ENCODE measurements around the gene ANKRD6. TPM values are rescaled to one million over a fixed set of nuclear protein-coding genes. Genes with fewer than 3 reads are reported as not detected.

Gene ANKRD6
- total RNA-seq, 2 experiments from 2014 or later = 2.4 to 7.0 TPM

DNA sequence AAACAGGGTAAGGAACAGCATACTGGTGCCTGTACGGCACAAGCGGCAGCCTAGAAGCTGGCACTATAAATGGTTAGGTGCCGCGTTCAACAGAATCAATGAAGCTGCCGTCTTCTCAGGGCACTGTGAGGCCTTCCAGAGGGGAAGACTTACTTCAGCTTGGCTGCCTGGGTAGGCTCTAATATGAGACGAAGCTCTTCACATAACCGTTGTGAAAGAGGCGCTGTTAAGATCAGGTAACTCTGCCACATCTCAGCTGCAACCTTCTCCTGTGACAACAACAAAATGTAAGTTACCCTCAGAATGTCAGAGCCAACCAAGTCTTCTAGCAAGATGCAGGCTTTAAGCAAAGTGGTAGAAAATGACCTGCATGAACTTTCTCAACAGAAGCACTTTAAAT, 217.6 kb downstream of the ANKRD6 start:
- no TSS peak for BruUV-seq (replicated peaks)
- POLR2A ChIA-PET = interaction anchor here (0.5 to 1.1 kb wide), 3 partner anchors 13 to 123 kb away, joined by 3 to 5 read pairs (median 3); partner anchors contain the start of gene LYRM2
- intact Hi-C loops (cut with micrococcal nuclease; ENCODE audit: unreplicated experiment) = no loop called here
- no peak overlapping the region for H3K27ac ChIP-seq (ENCODE audit: low read depth, low read length, poor library complexity, severe bottlenecking)
- H2AFZ ChIP-seq (ENCODE audit: low read length) = no peak overlapping the region
- H3K36me3 ChIP-seq (ENCODE audit: insufficient read depth, low read length) = peaks cover 97% of the 10 kb centered on the region
- TF ChIP-seq EZH2phosphoT487 (IDR thresholded peaks at IDR 0.05; ENCODE audit: borderline replicate concordance, low read depth, low read length) = no peak
- TF ChIP-seq, protein P1, sequence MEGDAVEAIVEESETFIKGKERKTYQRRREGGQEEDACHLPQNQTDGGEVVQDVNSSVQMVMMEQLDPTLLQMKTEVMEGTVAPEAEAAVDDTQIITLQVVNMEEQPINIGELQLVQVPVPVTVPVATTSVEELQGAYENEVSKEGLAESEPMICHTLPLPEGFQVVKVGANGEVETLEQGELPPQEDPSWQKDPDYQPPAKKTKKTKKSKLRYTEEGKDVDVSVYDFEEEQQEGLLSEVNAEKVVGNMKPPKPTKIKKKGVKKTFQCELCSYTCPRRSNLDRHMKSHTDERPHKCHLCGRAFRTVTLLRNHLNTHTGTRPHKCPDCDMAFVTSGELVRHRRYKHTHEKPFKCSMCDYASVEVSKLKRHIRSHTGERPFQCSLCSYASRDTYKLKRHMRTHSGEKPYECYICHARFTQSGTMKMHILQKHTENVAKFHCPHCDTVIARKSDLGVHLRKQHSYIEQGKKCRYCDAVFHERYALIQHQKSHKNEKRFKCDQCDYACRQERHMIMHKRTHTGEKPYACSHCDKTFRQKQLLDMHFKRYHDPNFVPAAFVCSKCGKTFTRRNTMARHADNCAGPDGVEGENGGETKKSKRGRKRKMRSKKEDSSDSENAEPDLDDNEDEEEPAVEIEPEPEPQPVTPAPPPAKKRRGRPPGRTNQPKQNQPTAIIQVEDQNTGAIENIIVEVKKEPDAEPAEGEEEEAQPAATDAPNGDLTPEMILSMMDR (conservative IDR thresholded peaks at IDR 0.05; ENCODE audit: low read length) = no peak
- H3K4me3 ChIP-seq (ENCODE audit: low read depth, low read length, poor library complexity, severe bottlenecking) = no peak overlapping the region
- no peak overlapping the region for H3K4me2 ChIP-seq (ENCODE audit: low read length)
- no peaks in the 10 kb centered on the region for H3K4me1 ChIP-seq (ENCODE audit: insufficient read depth, low read length, poor library complexity, severe bottlenecking)
- no peaks in the 10 kb centered on the region for H3K79me2 ChIP-seq (ENCODE audit: insufficient read depth, low read depth, low read length)
- H4K20me1 ChIP-seq (ENCODE audit: insufficient read depth, low read length) = no peaks in the 10 kb centered on the region
- DNase-seq (ENCODE audit: low spot score) = no peak
- H3K9me3 ChIP-seq (ENCODE audit: low read length) = no peaks in the 10 kb centered on the region
- no peaks in the 10 kb centered on the region for H3K9me2 ChIP-seq (ENCODE audit: insufficient read depth, low read length)
- CTCF ChIA-PET (ENCODE audit: unreplicated experiment) = no interaction called here

DNA sequence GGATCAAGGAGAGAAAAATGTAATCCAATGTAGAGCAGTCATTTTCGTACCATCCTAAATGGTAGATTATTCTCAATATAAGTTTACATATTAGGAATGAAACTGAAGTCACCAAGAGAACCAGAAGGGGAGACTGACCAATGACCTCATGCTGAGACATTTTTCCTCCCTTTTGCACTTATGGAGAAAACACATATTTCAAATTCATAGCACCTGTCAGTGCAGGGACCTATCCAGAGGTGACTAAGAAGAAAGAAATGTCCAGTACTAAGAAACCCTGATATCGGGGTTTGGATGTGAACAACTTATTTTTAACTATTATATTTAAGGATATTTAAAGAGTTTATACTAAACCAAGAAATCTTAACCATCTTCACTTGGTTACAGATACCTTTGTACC, 222.2 kb downstream of the ANKRD6 start:
- ChIA-PET POLR2A (interaction anchor here (0.6 to 1.2 kb wide), 2 partner anchors 16 to 304 kb away, joined by 3 read pairs; partner anchors contain the start of gene LYRM2), CTCF (ENCODE audit: unreplicated experiment) (no interaction called here)
- Histone ChIP-seq H3K4me3 (ENCODE audit: low read depth, low read length, poor library complexity, severe bottlenecking) (no peak overlapping the region), H3K9me3 (ENCODE audit: low read length) (no peaks in the 10 kb centered on the region), H3K4me2 (ENCODE audit: low read length) (no peak overlapping the region), H2AFZ (ENCODE audit: low read length) (no peak overlapping the region), H3K4me1 (ENCODE audit: insufficient read depth, low read length, poor library complexity, severe bottlenecking) (no peaks in the 10 kb centered on the region), H3K9me2 (ENCODE audit: insufficient read depth, low read length) (no peaks in the 10 kb centered on the region), H3K79me2 (ENCODE audit: insufficient read depth, low read depth, low read length) (no peaks in the 10 kb centered on the region), H3K27ac (ENCODE audit: low read depth, low read length, poor library complexity, severe bottlenecking) (no peak overlapping the region), H3K36me3 (ENCODE audit: insufficient read depth, low read length) (peaks cover 95% of the 10 kb centered on the region), H4K20me1 (ENCODE audit: insufficient read depth, low read length) (no peaks in the 10 kb centered on the region)
- intact Hi-C loops (cut with micrococcal nuclease; ENCODE audit: unreplicated experiment) = no loop called here
- DNase-seq (ENCODE audit: low spot score) = no peak
- no peak for TF ChIP-seq EZH2phosphoT487 (IDR thresholded peaks at IDR 0.05; ENCODE audit: borderline replicate concordance, low read depth, low read length)
- TF ChIP-seq, protein P1 (conservative IDR thresholded peaks at IDR 0.05; ENCODE audit: low read length) = no peak
- no TSS peak for BruUV-seq (replicated peaks)

DNA sequence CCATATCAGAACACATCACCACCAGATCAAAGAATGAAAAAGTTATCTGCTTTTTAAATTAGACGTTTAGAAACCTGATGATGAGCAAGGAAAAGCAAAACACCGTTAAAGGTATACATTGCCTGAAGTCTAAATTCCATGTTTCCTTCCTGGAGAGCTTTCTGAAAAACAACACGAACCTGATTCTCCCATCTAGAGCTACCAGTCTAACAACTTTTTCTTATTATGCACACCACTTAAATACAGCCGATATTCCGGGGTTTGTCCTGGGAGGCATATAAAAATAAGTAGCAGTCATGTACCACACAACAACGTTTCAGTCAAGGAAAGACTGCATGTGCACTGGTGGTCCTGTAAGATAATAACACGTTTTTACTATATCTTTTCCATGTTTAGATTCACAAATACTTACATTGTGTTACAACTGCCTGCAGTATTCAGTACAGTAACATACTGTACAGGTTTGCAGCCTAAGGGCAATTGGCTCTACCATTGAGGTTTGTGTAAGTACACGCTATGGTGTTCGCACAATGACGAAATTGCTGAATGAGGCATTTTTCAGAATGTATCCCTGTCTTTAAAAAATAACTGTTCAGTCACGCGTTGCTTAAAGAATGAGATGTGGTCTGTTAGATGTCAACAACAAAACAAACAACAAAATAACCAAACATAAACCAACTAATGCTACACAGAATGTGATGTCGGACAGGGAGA, 224.7 kb downstream of the ANKRD6 start:
- peaks cover 97% of the 10 kb centered on the region for H3K36me3 ChIP-seq (ENCODE audit: insufficient read depth, low read length)
- no peaks in the 10 kb centered on the region for H3K4me1 ChIP-seq (ENCODE audit: insufficient read depth, low read length, poor library complexity, severe bottlenecking)
- H2AFZ ChIP-seq (ENCODE audit: low read length) = no peak overlapping the region
- intact Hi-C loops (cut with micrococcal nuclease; ENCODE audit: unreplicated experiment) = no loop called here
- no peak overlapping the region for H3K27ac ChIP-seq (ENCODE audit: low read depth, low read length, poor library complexity, severe bottlenecking)
- H3K4me2 ChIP-seq (ENCODE audit: low read length) = no peak overlapping the region
- no peaks in the 10 kb centered on the region for H4K20me1 ChIP-seq (ENCODE audit: insufficient read depth, low read length)
- ChIA-PET POLR2A (no interaction called here), CTCF (ENCODE audit: unreplicated experiment) (no interaction called here)
- H3K9me2 ChIP-seq (ENCODE audit: insufficient read depth, low read length) = no peaks in the 10 kb centered on the region
- no TSS peak for BruUV-seq (replicated peaks)
- DNase-seq (ENCODE audit: low spot score) = no peak
- H3K4me3 ChIP-seq (ENCODE audit: low read depth, low read length, poor library complexity, severe bottlenecking) = no peak overlapping the region
- no peaks in the 10 kb centered on the region for H3K79me2 ChIP-seq (ENCODE audit: insufficient read depth, low read depth, low read length)
- no peaks in the 10 kb centered on the region for H3K9me3 ChIP-seq (ENCODE audit: low read length)
- TF ChIP-seq EZH2phosphoT487 (IDR thresholded peaks at IDR 0.05; ENCODE audit: borderline replicate concordance, low read depth, low read length) = no peak
- TF ChIP-seq, protein P1 (conservative IDR thresholded peaks at IDR 0.05; ENCODE audit: low read length) = no peak
